Muscle layer of colon (tissue), 2 donors: Measurements from ENCODE around the gene MAML2.

ENCODE experiments used
- H3K27ac ChIP-seq: one replicate; pipeline ENCODE4 v1.7.0; 2013; ENCODE audit warnings: low read depth, mild to moderate bottlenecking, low read length, moderate library complexity
- H3K27me3 ChIP-seq, 2 donors: one replicate each; pipeline ENCODE4 v1.7.0; 2013; ENCODE audit warnings: low read length in 2 of 2, mild to moderate bottlenecking in 2 of 2; ENCODE audit not compliant: insufficient read depth in 2 of 2, control insufficient read depth in 1 of 2
- H3K36me3 ChIP-seq: one replicate; pipeline ENCODE4 v1.7.0; 2013; ENCODE audit warnings: mild to moderate bottlenecking, low read length; ENCODE audit not compliant: insufficient read depth
- H3K4me1 ChIP-seq: one replicate; pipeline ENCODE4 v1.7.0; 2013; ENCODE audit warnings: mild to moderate bottlenecking, low read length; ENCODE audit not compliant: insufficient read depth
- H3K4me3 ChIP-seq, 2 donors: one replicate each; pipeline ENCODE4 v1.7.0; 2013; ENCODE audit warnings: low read length in 2 of 2, low read depth in 1 of 2, mild to moderate bottlenecking in 1 of 2, moderate library complexity in 1 of 2
- H3K9ac ChIP-seq: one replicate; pipeline ENCODE4 v1.7.0; 2013; ENCODE audit warnings: low read length
- H3K9me3 ChIP-seq: one replicate; pipeline ENCODE4 v1.7.0; 2013; ENCODE audit warnings: mild to moderate bottlenecking, low read length
- donor health status: abdominal sarcoma.
- donor health status: Adenocarcinoma of cecum.

MAML2 gene

DNA sequence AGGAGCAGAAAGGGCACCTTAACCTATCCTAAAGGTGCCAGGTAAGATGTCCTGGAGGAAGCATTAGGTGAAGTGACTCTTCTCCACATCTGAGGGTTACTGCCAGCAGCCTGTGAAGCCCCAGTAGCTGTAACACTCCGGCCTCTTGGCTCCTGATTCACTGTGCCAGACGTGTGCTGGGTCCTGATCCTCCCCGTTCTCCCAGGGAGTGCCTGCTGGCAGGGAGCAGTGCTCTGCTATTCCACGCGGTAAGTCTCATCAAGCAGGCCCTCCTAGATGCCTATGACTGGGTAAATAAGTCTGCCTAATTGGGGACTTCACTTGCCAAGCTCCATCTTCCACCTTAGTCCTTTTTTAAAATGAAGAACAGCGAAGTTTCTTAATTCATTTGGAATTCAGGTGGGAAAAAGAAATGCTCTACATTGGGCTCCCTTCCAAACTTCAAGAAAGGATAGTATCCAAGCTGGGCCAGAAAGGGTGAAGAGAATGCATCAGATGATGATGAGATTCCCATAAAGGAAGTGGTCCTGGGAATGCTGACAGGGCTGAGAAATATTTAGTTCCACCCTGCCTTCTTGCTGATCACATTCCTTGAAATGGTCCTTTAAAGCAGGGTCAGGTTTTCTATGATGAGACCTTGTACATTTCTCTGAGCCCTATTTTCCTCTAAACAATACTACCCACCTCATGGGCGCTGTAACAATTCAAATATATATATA lies 188.0 kb downstream of the MAML2 start:
- Histone ChIP-seq H3K9me3 (no peaks in the 10 kb centered on the region), H3K4me1 (peaks cover 43% of the 10 kb centered on the region), H3K36me3 (no peaks in the 10 kb centered on the region), H3K9ac (no peak overlapping the region), H3K27me3 (no peaks in the 10 kb centered on the region), H3K4me3 (no peak overlapping the region), H3K27ac (peak overlapping the region; percentile 63)

- Histone ChIP-seq H3K4me3 (no peak overlapping the region), H3K9me3 (no peaks in the 10 kb centered on the region), H3K9ac (no peak overlapping the region), H3K27ac (no peak overlapping the region), H3K4me1 (peaks cover 35% of the 10 kb centered on the region), H3K36me3 (no peaks in the 10 kb centered on the region), H3K27me3 (no peaks in the 10 kb centered on the region)
These were observed 190.4 kb downstream of the MAML2 start for GRCh38 chr11:96152623-96153022.

DNA sequence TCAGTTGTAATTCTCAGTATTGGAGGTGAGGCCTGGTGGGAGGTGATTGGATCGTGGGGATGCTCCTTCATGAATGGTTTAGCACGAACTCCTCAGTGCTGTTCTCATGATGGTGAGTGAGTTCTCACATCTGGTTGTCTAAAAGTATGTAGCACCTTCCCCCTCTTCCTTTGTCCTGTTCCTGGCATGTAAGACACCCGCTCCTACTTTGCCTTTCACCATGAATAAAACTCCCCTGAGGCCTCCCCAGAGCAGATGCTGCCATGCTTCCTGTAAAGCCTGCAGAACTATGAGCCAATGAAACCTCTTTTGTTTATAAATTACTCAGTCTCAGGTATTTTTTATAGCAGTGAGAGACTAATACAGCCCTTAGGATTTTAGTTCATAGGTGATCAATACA lies 191.5 kb downstream of the MAML2 start:
- no peaks in the 10 kb centered on the region for H3K36me3 ChIP-seq
- no peak overlapping the region for H3K4me3 ChIP-seq
- no peaks in the 10 kb centered on the region for H3K27me3 ChIP-seq
- peaks cover 23% of the 10 kb centered on the region for H3K4me1 ChIP-seq
- no peak overlapping the region for H3K27ac ChIP-seq
- H3K9me3 ChIP-seq = no peaks in the 10 kb centered on the region
- no peak overlapping the region for H3K9ac ChIP-seq

- no peak overlapping the region for H3K9ac ChIP-seq
- H3K36me3 ChIP-seq = no peaks in the 10 kb centered on the region
- peaks cover 14% of the 10 kb centered on the region for H3K4me1 ChIP-seq
- no peak overlapping the region for H3K27ac ChIP-seq
- no peak overlapping the region for H3K4me3 ChIP-seq
- no peaks in the 10 kb centered on the region for H3K27me3 ChIP-seq
- H3K9me3 ChIP-seq = no peaks in the 10 kb centered on the region
These were observed 192.4 kb downstream of the MAML2 start for GRCh38 chr11:96150609-96151008.

DNA sequence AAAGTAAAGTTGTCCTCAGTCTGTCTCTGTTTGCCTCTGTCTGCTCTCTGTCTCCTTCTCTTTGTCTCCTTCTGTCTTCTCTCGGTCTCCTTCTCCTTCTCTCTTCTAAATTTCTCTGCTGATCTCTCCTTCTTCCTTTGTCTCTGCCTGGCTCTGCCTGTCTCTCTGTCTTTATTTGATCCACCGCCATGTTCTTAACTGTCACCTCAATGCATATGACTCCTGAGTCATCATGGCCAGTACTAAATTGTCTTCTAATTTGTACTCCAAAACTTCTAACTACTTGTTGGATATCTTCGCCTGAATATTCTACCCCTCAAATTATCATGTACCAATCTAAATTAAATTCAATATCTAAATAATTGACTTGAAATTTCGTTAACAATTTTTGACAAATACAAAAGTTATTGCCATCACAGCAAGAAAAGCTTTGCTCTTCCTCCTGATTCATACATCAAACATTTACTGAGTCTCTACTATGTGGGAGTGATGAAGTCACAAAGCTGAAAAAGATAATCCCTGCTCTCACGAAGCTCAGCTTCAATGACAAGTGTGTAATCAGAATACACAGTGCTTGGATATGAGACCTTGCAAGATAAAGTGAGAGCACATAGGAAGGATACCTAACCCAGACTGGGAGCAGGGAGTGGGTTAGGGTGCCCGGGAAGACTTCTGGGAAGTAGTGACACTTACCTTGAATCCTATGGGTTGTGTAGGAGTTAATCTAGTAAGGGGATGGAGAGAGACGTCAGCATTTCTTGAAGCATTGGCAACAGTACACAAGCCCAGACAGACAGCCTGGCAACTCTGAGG lies 193.0 kb downstream of the MAML2 start:
- Histone ChIP-seq H3K4me1 (peaks cover 10% of the 10 kb centered on the region), H3K9ac (no peak overlapping the region), H3K9me3 (no peaks in the 10 kb centered on the region), H3K4me3 (no peak overlapping the region), H3K27ac (no peak overlapping the region), H3K27me3 (no peaks in the 10 kb centered on the region), H3K36me3 (no peaks in the 10 kb centered on the region)

DNA sequence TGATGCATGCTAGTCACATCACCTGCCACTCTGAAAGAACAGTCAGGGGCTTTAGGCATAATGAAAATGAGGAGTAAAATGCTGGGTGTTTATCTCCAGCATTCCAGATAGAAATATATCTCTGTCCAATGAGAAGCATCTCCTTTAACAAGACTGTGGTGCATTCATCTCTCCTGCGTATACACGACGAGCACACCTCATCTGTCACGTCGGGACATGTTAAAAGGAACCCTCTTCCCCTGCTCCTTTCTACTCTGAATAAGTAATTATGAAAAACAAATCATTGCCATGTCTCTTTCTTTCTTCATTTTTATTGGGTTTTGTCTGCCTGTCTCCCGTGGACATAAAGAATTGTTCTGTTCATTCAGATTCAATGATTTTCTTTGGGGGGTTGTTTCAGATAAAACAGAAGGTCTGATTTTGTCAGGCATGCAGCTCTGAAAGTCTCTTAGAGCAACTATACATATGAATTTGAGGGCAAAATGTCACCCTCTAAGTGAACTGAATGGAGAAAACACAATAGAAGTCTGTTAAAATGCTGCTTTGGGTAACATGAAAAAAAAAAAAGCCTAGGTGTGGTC lies 195.0 kb downstream of the MAML2 start:
- Histone ChIP-seq H3K27ac (no peak overlapping the region), H3K9me3 (no peaks in the 10 kb centered on the region), H3K36me3 (no peaks in the 10 kb centered on the region), H3K9ac (no peak overlapping the region), H3K4me1 (peaks cover 6% of the 10 kb centered on the region), H3K4me3 (no peak overlapping the region), H3K27me3 (no peaks in the 10 kb centered on the region)

DNA sequence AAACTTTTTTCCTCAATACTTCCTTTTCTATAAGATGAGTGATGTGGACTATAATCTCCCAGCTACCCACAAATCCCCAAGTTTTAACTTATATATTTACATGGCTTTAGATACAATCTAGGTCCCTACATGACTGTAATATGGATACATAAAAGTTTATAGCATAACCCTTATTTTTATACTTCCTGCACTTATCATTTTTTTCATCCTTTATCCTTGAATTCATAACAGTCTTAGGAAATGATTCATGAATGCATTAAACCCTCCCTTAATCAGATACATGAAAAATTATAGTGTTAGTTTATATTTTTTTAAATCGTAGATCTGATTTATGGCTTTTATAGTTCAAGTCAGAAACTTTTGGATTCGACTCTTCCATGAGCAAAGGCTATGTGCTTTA lies 195.8 kb downstream of the MAML2 start:
- H3K9ac ChIP-seq = no peak overlapping the region
- no peaks in the 10 kb centered on the region for H3K27me3 ChIP-seq
- no peak overlapping the region for H3K27ac ChIP-seq
- H3K4me3 ChIP-seq = no peak overlapping the region
- H3K4me1 ChIP-seq = peaks cover 6% of the 10 kb centered on the region
- no peaks in the 10 kb centered on the region for H3K36me3 ChIP-seq
- H3K9me3 ChIP-seq = no peaks in the 10 kb centered on the region

GRCh38 chr11:96146765-96147164 lies 196.2 kb downstream of the MAML2 start:
- Histone ChIP-seq H3K4me1 (peaks cover 6% of the 10 kb centered on the region), H3K27ac (no peak overlapping the region), H3K9me3 (no peaks in the 10 kb centered on the region), H3K9ac (no peak overlapping the region), H3K27me3 (no peaks in the 10 kb centered on the region), H3K36me3 (no peaks in the 10 kb centered on the region), H3K4me3 (no peak overlapping the region)

DNA sequence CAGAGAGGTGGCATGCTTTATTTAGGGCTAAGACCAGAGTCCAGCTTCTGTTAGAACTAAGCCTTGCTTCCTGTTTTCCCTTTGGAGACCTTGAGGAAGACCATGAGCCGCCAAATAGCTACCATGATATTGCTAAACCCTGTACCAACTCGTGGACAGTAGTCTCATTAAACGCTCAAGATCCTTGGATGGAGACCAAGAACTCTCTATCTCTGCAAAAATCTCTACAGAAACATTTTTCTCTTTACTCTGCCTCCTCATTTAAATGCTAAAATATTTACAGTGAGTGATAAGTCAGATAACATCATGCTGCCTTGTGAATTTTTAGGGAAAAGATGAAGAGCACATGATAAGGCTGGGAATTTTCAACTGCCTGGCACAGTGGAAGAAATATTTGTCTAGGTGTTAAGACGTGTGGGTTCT lies 197.8 kb downstream of the MAML2 start:
- Histone ChIP-seq H3K9me3 (no peaks in the 10 kb centered on the region), H3K4me1 (peaks cover 6% of the 10 kb centered on the region), H3K9ac (no peak overlapping the region), H3K27me3 (no peaks in the 10 kb centered on the region), H3K27ac (no peak overlapping the region), H3K36me3 (no peaks in the 10 kb centered on the region), H3K4me3 (no peak overlapping the region)

DNA sequence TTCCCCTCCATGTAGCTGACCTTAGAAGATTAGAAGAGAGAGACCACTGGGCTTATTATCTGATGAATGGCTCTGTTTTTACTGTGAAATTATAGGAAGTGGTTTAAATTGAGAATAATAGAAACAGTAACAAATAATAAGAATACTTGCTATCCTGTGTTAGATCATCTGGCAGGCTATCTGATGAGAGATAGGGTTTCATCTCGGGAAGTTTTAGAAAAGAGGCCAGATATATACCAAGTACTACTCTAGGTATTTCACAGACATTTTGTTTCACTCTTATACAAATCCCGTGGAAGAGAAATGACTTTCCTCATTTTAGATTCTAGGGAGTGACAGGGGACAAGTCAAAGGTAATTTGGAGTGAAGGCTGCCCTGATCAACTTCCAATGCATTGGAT lies 198.4 kb downstream of the MAML2 start:
- peaks cover 6% of the 10 kb centered on the region for H3K4me1 ChIP-seq
- no peak overlapping the region for H3K9ac ChIP-seq
- H3K4me3 ChIP-seq = no peak overlapping the region
- H3K9me3 ChIP-seq = no peaks in the 10 kb centered on the region
- no peaks in the 10 kb centered on the region for H3K36me3 ChIP-seq
- H3K27me3 ChIP-seq = no peaks in the 10 kb centered on the region
- H3K27ac ChIP-seq = no peak overlapping the region

- Histone ChIP-seq H3K27ac (no peak overlapping the region), H3K36me3 (no peaks in the 10 kb centered on the region), H3K4me3 (no peak overlapping the region), H3K27me3 (no peaks in the 10 kb centered on the region), H3K4me1 (peaks cover 6% of the 10 kb centered on the region), H3K9me3 (no peaks in the 10 kb centered on the region), H3K9ac (no peak overlapping the region)
These were observed 199.9 kb downstream of the MAML2 start for GRCh38 chr11:96143041-96143521.
